HG03045 (cell line): ENCODE measurements around the gene DHRSX.
"Not testable (repeated sequence)": the region's sequence is repeated elsewhere in the genome, so short reads cannot be mapped to it uniquely, and the experiment has no call there.

Experiments
- ATAC-seq: cut with Tn5 transposase; IDR thresholded peaks from one replicate; pipeline ENCODE4 v1.9.1; 2021; ENCODE audit warnings: mild to moderate bottlenecking, moderate library complexity; ENCODE audit not compliant: unreplicated experiment

The DHRSX gene

GRCh38 chrX:2240761-2241160 is 260.0 kb downstream of the DHRSX start:
- ATAC-seq: not testable (repeated sequence)

- no peak for ATAC-seq
These were observed 262.8 kb downstream of the DHRSX start for GRCh38 chrX:2237976-2238375.

- no peak for ATAC-seq
These were observed 269.1 kb downstream of the DHRSX start for GRCh38 chrX:2231570-2232192.

- no peak for ATAC-seq
These were observed 270.3 kb downstream of the DHRSX start for GRCh38 chrX:2230457-2230856.

GRCh38 chrX:2228536-2228935 is 272.2 kb downstream of the DHRSX start:
- ATAC-seq: no peak

- ATAC-seq: no peak
These were observed 273.7 kb downstream of the DHRSX start for GRCh38 chrX:2226906-2227656.

- no peak for ATAC-seq
These were observed 274.6 kb downstream of the DHRSX start for GRCh38 chrX:2226182-2226581.

GRCh38 chrX:2224597-2225235 is 276.1 kb downstream of the DHRSX start:
- ATAC-seq: no peak

- ATAC-seq: no peak
These were observed 276.6 kb downstream of the DHRSX start for GRCh38 chrX:2224161-2224560.

- no peak for ATAC-seq
These were observed 279.8 kb downstream of the DHRSX start for GRCh38 chrX:2220829-2221567.

- ATAC-seq: no peak
These were observed 280.5 kb downstream of the DHRSX start for GRCh38 chrX:2220296-2220695.

GRCh38 chrX:2214138-2214823 is 286.5 kb downstream of the DHRSX start:
- not testable (repeated sequence) for ATAC-seq

- ATAC-seq: not testable (repeated sequence)
These were observed 289.1 kb downstream of the DHRSX start for GRCh38 chrX:2211667-2212066.

- ATAC-seq: no peak
These were observed 307.5 kb downstream of the DHRSX start for GRCh38 chrX:2193273-2193592.

- ATAC-seq: no peak
These were observed 308.0 kb downstream of the DHRSX start for GRCh38 chrX:2192584-2193272.

GRCh38 chrX:2188840-2189239 is 311.9 kb downstream of the DHRSX start:
- ATAC-seq: no peak

GRCh38 chrX:2188330-2188792 is 312.4 kb downstream of the DHRSX start:
- ATAC-seq: no peak

- ATAC-seq: no peak
These were observed 313.2 kb downstream of the DHRSX start for GRCh38 chrX:2187352-2188115.

GRCh38 chrX:2185341-2186082 is 315.3 kb downstream of the DHRSX start:
- no peak for ATAC-seq
